GM23338 (cell line): ENCODE data around the gene TTC5. TPM values are rescaled to one million over a fixed set of nuclear protein-coding genes. Genes with fewer than 3 reads are reported as not detected.

Experiments
- polyA plus RNA-seq: library from polyadenylated mRNA; unstranded; fragments of >200 nt; fragmentation: Nextera tagmentation; extraction: Ambion mirVana; gene quantifications from 2 replicates; pipeline ENCODE4 v1.2.1, GENCODE V29; 2016
- small RNA-seq: library from RNA; depleted of rRNA; stranded (forward); fragments of <200 nt; gene quantifications from one replicate; pipeline ENCODE3, GENCODE V24; 2014; ENCODE audit warnings: low replicate concordance
- total RNA-seq: library from RNA; depleted of rRNA; stranded (reverse); fragments of >200 nt; shearing (Covaris generic); gene quantifications from 2 replicates; pipeline ENCODE4 v1.2.3, GENCODE V29; 2014; rRNA removed

TTC5 gene
- total and polyA plus RNA-seq, 2 experiments from 2014 or later, result 9.3 to 14.6 TPM

Small RNA genes within 50 kb of the gene (small RNA-seq; reads per million reads assigned to genes)
- gene SNORA79B (0.17 reads per million), gene SNORD126 (2,859 reads per million, percentile 100 among the genes with 10 or more reads in this experiment)

Other genes starting within 250 kb of the TTC5 start
- gene OR4L1, start 245.9 kb downstream of the TTC5 start, total RNA-seq, result not detected in 2 replicates
- not detected in 2 replicates for gene OR4L1, start 245.9 kb downstream of the TTC5 start, polyA plus RNA-seq
- gene OR4K17, start 195.2 kb downstream of the TTC5 start, total RNA-seq, result not detected in 2 replicates
- not detected in 2 replicates for gene OR4K17, start 195.2 kb downstream of the TTC5 start, polyA plus RNA-seq
- not detected in 2 replicates for gene OR4N5, start 167.1 kb downstream of the TTC5 start, total RNA-seq
- gene OR4N5, start 167.1 kb downstream of the TTC5 start, polyA plus RNA-seq, result not detected in 2 replicates
- gene OR11G2, start 115.1 kb downstream of the TTC5 start, total RNA-seq, result not detected in 2 replicates
- gene OR11G2, start 115.1 kb downstream of the TTC5 start, polyA plus RNA-seq, result not detected in 2 replicates
- not detected in 2 replicates for gene OR11H6, start 82.2 kb downstream of the TTC5 start, total RNA-seq
- gene OR11H6, start 82.2 kb downstream of the TTC5 start, polyA plus RNA-seq, result not detected in 2 replicates
- not detected in 2 replicates for gene OR11H7, start 77.0 kb downstream of the TTC5 start, total RNA-seq
- not detected in 2 replicates for gene OR11H7, start 77.0 kb downstream of the TTC5 start, polyA plus RNA-seq
- not detected in 2 replicates for gene OR11H4, start 66.7 kb downstream of the TTC5 start, total RNA-seq
- gene OR11H4, start 66.7 kb downstream of the TTC5 start, polyA plus RNA-seq, result not detected in 2 replicates
- gene CCNB1IP1, start 27.3 kb upstream of the TTC5 start, total RNA-seq, result 247 and 254 TPM in 2 replicates
- gene CCNB1IP1, start 27.3 kb upstream of the TTC5 start, polyA plus RNA-seq, result 108 and 110 TPM in 2 replicates
- gene PARP2, start 37.7 kb upstream of the TTC5 start, total RNA-seq, result 27.0 and 27.8 TPM in 2 replicates
- gene PARP2, start 37.7 kb upstream of the TTC5 start, polyA plus RNA-seq, result 39.5 and 42.7 TPM in 2 replicates
- gene TEP1, start 107.5 kb upstream of the TTC5 start, total RNA-seq, result 8.5 and 12.9 TPM in 2 replicates
- gene TEP1, start 107.5 kb upstream of the TTC5 start, polyA plus RNA-seq, result 3.0 and 3.2 TPM in 2 replicates
- gene KLHL33, start 130.2 kb upstream of the TTC5 start, total RNA-seq, result 0.12 and 0.35 TPM in 2 replicates
- 0.09 and 0.15 TPM in 2 replicates for gene KLHL33, start 130.2 kb upstream of the TTC5 start, polyA plus RNA-seq
- 59.5 and 62.8 TPM in 2 replicates for gene OSGEP, start 148.9 kb upstream of the TTC5 start, total RNA-seq
- 29.0 and 35.1 TPM in 2 replicates for gene OSGEP, start 148.9 kb upstream of the TTC5 start, polyA plus RNA-seq
- 216 and 247 TPM in 2 replicates for gene APEX1, start 149.3 kb upstream of the TTC5 start, total RNA-seq
- 279 and 291 TPM in 2 replicates for gene APEX1, start 149.3 kb upstream of the TTC5 start, polyA plus RNA-seq
- 24.8 and 26.4 TPM in 2 replicates for gene PIP4P1, start 155.5 kb upstream of the TTC5 start, total RNA-seq
- gene PIP4P1, start 155.5 kb upstream of the TTC5 start, polyA plus RNA-seq, result 18.9 and 20.9 TPM in 2 replicates
- 72.3 and 102 TPM in 2 replicates for gene PNP, start 163.5 kb upstream of the TTC5 start, total RNA-seq
- 56.1 and 60.7 TPM in 2 replicates for gene PNP, start 163.5 kb upstream of the TTC5 start, polyA plus RNA-seq
- gene RNASE10, start 199.6 kb upstream of the TTC5 start, total RNA-seq, result not detected in 2 replicates
- 0.65 and 0.82 TPM in 2 replicates for gene RNASE10, start 199.6 kb upstream of the TTC5 start, polyA plus RNA-seq